ENCODE results near the gene TYW1.
"Not testable (repeated sequence)": the region's sequence is repeated elsewhere in the genome, so short reads cannot be mapped to it uniquely, and the experiment has no call there.

TYW1 gene

GRCh38 chr7:66996444-66997191 is at the start of gene TYW1:
Gene TYW1 (plus strand): TSS chr7:66996833. CDS start chr7:66996979, 146 bp downstream.
- H3K4me2 ChIP-seq (ENCODE audit: low read depth, low read length, poor library complexity, severe bottlenecking), result peak within 1 kb of the TSS; percentile 82
- H3K9ac ChIP-seq (ENCODE audit: low read length), result peak within 1 kb of the TSS; percentile 87
- not testable (repeated sequence) for H3K9me3 ChIP-seq (ENCODE audit: insufficient read depth, low read length); H3K27me3 ChIP-seq (ENCODE audit: low read length); H3K9me2 ChIP-seq (replicated peaks; ENCODE audit: insufficient read depth, low read length); H4K20me1 ChIP-seq (ENCODE audit: low read depth, low read length); H3F3A ChIP-seq (ENCODE audit: insufficient read depth)
- H3K27ac ChIP-seq (ENCODE audit: low read depth, low read length), result peak within 1 kb of the TSS; percentile 58
- peaks cover 40% of the 10 kb centered on the region for H3K79me2 ChIP-seq (ENCODE audit: insufficient read depth, low read length)
- H3K36me3 ChIP-seq (ENCODE audit: low read length), result peaks cover 17% of the 10 kb centered on the region
- peak within 1 kb of the TSS; percentile 76 for H3K4me3 ChIP-seq (ENCODE audit: insufficient read depth, low read length, poor library complexity, severe bottlenecking)
- H2AFZ ChIP-seq (ENCODE audit: low read depth, low read length, severe bottlenecking), result peak within 1 kb of the TSS; percentile 90

GRCh38 chr7:66948480-66949109 is 48.0 kb upstream of the TYW1 start:
- Histone ChIP-seq H3K9ac (ENCODE audit: low read length) (no peak overlapping the region), H3K9me2 (replicated peaks; ENCODE audit: insufficient read depth, low read length) (no peaks in the 10 kb centered on the region), H3K9me3 (ENCODE audit: insufficient read depth, low read length) (no peaks in the 10 kb centered on the region), H3K4me3 (ENCODE audit: insufficient read depth, low read length, poor library complexity, severe bottlenecking) (no peak overlapping the region), H3K4me2 (ENCODE audit: low read depth, low read length, poor library complexity, severe bottlenecking) (no peak overlapping the region), H3K79me2 (ENCODE audit: insufficient read depth, low read length) (peaks cover 8% of the 10 kb centered on the region; the same call in 1 of the 2 replicates), H3K27me3 (ENCODE audit: low read length) (no peaks in the 10 kb centered on the region), H4K20me1 (ENCODE audit: low read depth, low read length) (no peaks in the 10 kb centered on the region), H3K27ac (ENCODE audit: low read depth, low read length) (no peak overlapping the region), H2AFZ (ENCODE audit: low read depth, low read length, severe bottlenecking) (no peak overlapping the region), H3K36me3 (ENCODE audit: low read length) (peaks cover 42% of the 10 kb centered on the region; the same call in 1 of the 2 replicates), H3F3A (ENCODE audit: insufficient read depth) (peaks cover 6% of the 10 kb centered on the region; the same call in 1 of the 2 replicates)
- TF ChIP-seq CTCF (IDR thresholded peaks at IDR 0.05; ENCODE audit: insufficient read depth, low read length, poor library complexity, severe bottlenecking) (no peak), EZH2phosphoT487 (conservative IDR thresholded peaks at IDR 0.05; ENCODE audit: low read length) (no peak)

GRCh38 chr7:66950311-66950710 is 46.3 kb upstream of the TYW1 start:
- no peaks in the 10 kb centered on the region for H3K9me2 ChIP-seq (replicated peaks; ENCODE audit: insufficient read depth, low read length)
- H3K4me2 ChIP-seq (ENCODE audit: low read depth, low read length, poor library complexity, severe bottlenecking), result no peak overlapping the region
- H3K27me3 ChIP-seq (ENCODE audit: low read length), result no peaks in the 10 kb centered on the region
- no peaks in the 10 kb centered on the region for H4K20me1 ChIP-seq (ENCODE audit: low read depth, low read length)
- H3K9ac ChIP-seq (ENCODE audit: low read length), result no peak overlapping the region
- no peak overlapping the region for H3K27ac ChIP-seq (ENCODE audit: low read depth, low read length)
- H2AFZ ChIP-seq (ENCODE audit: low read depth, low read length, severe bottlenecking), result no peak overlapping the region
- no peaks in the 10 kb centered on the region for H3K9me3 ChIP-seq (ENCODE audit: insufficient read depth, low read length)
- no peaks in the 10 kb centered on the region for H3K79me2 ChIP-seq (ENCODE audit: insufficient read depth, low read length)
- H3K36me3 ChIP-seq (ENCODE audit: low read length), result peaks cover 33% of the 10 kb centered on the region; the same call in 1 of the 2 replicates
- peaks cover 6% of the 10 kb centered on the region; the same call in 1 of the 2 replicates for H3F3A ChIP-seq (ENCODE audit: insufficient read depth)
- no peak overlapping the region for H3K4me3 ChIP-seq (ENCODE audit: insufficient read depth, low read length, poor library complexity, severe bottlenecking)
- no peak for TF ChIP-seq CTCF (IDR thresholded peaks at IDR 0.05; ENCODE audit: insufficient read depth, low read length, poor library complexity, severe bottlenecking)
- no peak for TF ChIP-seq EZH2phosphoT487 (conservative IDR thresholded peaks at IDR 0.05; ENCODE audit: low read length)

GRCh38 chr7:66950763-66951162 is 45.9 kb upstream of the TYW1 start:
- no peak overlapping the region for H3K27ac ChIP-seq (ENCODE audit: low read depth, low read length)
- H3K4me3 ChIP-seq (ENCODE audit: insufficient read depth, low read length, poor library complexity, severe bottlenecking), result no peak overlapping the region
- H3K4me2 ChIP-seq (ENCODE audit: low read depth, low read length, poor library complexity, severe bottlenecking), result no peak overlapping the region
- no peak overlapping the region for H3K9ac ChIP-seq (ENCODE audit: low read length)
- TF ChIP-seq CTCF (IDR thresholded peaks at IDR 0.05; ENCODE audit: insufficient read depth, low read length, poor library complexity, severe bottlenecking) (no peak), EZH2phosphoT487 (conservative IDR thresholded peaks at IDR 0.05; ENCODE audit: low read length) (no peak)
- H3K27me3 ChIP-seq (ENCODE audit: low read length), result no peaks in the 10 kb centered on the region
- H4K20me1 ChIP-seq (ENCODE audit: low read depth, low read length), result no peaks in the 10 kb centered on the region
- no peaks in the 10 kb centered on the region for H3K79me2 ChIP-seq (ENCODE audit: insufficient read depth, low read length)
- H2AFZ ChIP-seq (ENCODE audit: low read depth, low read length, severe bottlenecking), result no peak overlapping the region
- H3F3A ChIP-seq (ENCODE audit: insufficient read depth), result peaks cover 6% of the 10 kb centered on the region; the same call in 1 of the 2 replicates
- H3K36me3 ChIP-seq (ENCODE audit: low read length), result peaks cover 35% of the 10 kb centered on the region; the same call in 1 of the 2 replicates
- no peaks in the 10 kb centered on the region for H3K9me3 ChIP-seq (ENCODE audit: insufficient read depth, low read length)
- H3K9me2 ChIP-seq (replicated peaks; ENCODE audit: insufficient read depth, low read length), result no peaks in the 10 kb centered on the region
